Measurements from ENCODE around the gene MRGPRD.

GRCh38 chr11:68973219-68973618 lies 7.6 kb downstream of the MRGPRD start:
- TF ChIP-seq CTCF (IDR thresholded peaks at IDR 0.05): no peak
- TF ChIP-seq EZH2 (IDR thresholded peaks at IDR 0.05; ENCODE audit: borderline replicate concordance, insufficient read depth, low read depth, low read length, poor library complexity, severe bottlenecking): no peak
